OCI-LY3 (cell line): ENCODE measurements around the gene SGCG.

Source experiments
- CTCF ChIP-seq: fragments of 200-600, 300-600 bp; sonication (generic); IDR thresholded peaks from 2 replicates; pipeline ENCODE4 v1.5.1; 2014; ENCODE audit warnings: antibody characterized with exemption, low read length, low read depth
- EZH2phosphoT487 ChIP-seq: fragments of 200-600 bp; shearing (Covaris generic); IDR thresholded peaks from 2 replicates; pipeline ENCODE4 v1.6.1; 2018; ENCODE audit warnings: antibody characterized with exemption, mixed run types, low read depth

DNA sequence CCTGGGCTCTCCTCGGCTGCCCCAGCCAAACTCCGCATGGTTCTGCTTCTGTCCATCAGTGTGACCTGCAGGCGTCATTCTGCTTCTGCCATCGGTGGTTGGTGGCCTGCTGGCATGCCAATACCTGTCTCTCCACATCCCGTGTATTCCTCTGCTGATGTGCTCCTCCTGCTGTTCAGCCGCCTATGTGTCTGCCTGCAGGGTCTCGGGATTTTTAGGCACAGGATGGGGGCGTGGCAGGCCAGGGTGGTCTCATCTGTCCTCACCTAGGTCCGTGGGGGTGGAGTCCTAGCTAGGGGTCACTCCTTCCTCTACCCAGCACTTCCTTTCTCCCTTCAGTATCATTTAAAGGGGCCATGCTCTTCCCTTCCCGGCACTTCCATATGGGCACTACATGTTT lies 33.0 kb upstream of the SGCG start:
- TF ChIP-seq CTCF (no peak), EZH2phosphoT487 (no peak)
